ENCODE data around the gene PARD3.

DNA sequence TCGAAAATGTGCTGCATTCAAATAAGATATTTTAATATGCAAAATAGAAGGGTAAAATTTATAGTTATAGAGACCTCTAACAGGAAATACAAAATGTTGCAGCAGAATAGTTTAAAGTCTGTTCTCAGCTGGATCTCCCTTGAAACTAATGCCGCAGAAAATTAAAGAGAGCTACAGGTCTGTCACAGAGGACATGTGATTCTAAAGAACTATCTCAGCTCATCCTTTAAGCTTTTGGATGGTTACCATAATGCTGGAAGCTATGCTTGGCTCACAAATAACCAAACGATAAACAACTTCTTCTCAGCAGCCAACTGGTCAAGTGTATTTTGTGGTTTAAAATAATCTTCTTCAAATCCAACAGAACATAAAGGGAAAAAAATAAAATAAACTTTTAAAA is 353.0 kb downstream of the PARD3 start:
- TF ChIP-seq, protein P1, sequence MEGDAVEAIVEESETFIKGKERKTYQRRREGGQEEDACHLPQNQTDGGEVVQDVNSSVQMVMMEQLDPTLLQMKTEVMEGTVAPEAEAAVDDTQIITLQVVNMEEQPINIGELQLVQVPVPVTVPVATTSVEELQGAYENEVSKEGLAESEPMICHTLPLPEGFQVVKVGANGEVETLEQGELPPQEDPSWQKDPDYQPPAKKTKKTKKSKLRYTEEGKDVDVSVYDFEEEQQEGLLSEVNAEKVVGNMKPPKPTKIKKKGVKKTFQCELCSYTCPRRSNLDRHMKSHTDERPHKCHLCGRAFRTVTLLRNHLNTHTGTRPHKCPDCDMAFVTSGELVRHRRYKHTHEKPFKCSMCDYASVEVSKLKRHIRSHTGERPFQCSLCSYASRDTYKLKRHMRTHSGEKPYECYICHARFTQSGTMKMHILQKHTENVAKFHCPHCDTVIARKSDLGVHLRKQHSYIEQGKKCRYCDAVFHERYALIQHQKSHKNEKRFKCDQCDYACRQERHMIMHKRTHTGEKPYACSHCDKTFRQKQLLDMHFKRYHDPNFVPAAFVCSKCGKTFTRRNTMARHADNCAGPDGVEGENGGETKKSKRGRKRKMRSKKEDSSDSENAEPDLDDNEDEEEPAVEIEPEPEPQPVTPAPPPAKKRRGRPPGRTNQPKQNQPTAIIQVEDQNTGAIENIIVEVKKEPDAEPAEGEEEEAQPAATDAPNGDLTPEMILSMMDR (IDR thresholded peaks at IDR 0.05) = no peak
- no peak for TF ChIP-seq POLR2A (IDR thresholded peaks at IDR 0.05; ENCODE audit: low read depth)
- TF ChIP-seq EP300 (IDR thresholded peaks at IDR 0.05) = no peak
- TF ChIP-seq POLR2AphosphoS5 (IDR thresholded peaks at IDR 0.05) = no peak
